GM10266 (cell line): Measurements from ENCODE around the gene ZMAT2.
A peak's percentile ranks its signal among the peaks of the same experiment; 100 is the strongest.
"Not testable (repeated sequence)": the region's sequence is repeated elsewhere in the genome, so short reads cannot be mapped to it uniquely, and the experiment has no call there.

Experiments
- DNase-seq: peaks from one replicate; pipeline ENCODE4 v3.0.0; 2012; ENCODE audit errors: extremely low spot score
- TF ChIP-seq, protein P1 (sequence below): IDR thresholded peaks from 2 replicates; pipeline ENCODE4 v1.5.1; 2012; ENCODE audit warnings: mild to moderate bottlenecking, low read depth; ENCODE audit not compliant: control insufficient read depth, insufficient read depth; ENCODE audit errors: missing control alignments

ZMAT2 gene, protein sequence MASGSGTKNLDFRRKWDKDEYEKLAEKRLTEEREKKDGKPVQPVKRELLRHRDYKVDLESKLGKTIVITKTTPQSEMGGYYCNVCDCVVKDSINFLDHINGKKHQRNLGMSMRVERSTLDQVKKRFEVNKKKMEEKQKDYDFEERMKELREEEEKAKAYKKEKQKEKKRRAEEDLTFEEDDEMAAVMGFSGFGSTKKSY

DNA sequence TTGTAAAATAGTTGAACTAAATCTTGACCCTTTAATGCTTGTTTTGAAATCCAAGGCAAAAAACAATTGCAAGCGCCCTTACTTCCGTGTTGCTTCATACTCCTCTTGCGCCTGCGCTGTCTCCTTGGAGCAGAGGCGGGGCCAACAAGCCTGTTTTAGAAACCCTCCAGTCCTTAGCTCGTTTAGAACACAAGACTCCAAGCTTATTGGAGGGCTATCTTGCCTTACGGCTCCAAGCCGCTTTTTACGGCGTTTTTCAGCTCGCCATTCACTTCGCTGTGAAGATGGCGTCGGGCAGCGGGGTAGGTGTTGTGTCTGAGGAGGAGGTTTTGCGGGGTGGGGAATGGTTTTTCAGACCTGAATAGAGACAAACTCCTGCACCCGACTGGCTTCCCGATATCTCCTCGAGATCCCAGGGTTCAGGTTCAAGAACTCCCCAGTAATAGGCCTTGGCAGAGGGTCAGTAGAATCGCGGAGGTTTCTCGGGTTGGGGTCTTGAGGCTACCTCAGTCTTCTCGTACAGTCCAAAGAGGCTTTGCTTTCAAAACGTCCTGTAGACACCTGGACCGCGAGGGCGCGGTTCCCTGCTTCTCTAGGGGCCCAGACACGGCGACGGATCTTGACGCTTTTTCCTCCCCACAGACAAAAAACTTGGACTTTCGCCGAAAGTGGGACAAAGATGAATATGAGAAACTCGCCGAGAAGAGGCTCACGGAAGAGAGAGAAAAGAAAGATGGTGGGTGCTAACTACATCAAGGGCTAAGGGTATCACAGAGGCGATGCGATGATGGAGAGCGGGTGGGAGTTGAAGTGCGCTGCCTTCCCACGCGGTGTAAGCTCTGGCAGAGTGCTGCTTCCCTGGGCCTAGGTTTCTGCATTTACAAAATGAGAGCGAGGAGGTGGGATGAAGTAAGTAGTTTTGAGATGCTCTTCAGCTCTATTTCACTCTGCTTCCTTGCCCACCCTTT, at the start of gene ZMAT2:
TSS of gene ZMAT2 (plus strand) at position 271 of the 968 bp plus-strand sequence. CDS start at position 285, 14 bp downstream.
- TF ChIP-seq, protein P1, sequence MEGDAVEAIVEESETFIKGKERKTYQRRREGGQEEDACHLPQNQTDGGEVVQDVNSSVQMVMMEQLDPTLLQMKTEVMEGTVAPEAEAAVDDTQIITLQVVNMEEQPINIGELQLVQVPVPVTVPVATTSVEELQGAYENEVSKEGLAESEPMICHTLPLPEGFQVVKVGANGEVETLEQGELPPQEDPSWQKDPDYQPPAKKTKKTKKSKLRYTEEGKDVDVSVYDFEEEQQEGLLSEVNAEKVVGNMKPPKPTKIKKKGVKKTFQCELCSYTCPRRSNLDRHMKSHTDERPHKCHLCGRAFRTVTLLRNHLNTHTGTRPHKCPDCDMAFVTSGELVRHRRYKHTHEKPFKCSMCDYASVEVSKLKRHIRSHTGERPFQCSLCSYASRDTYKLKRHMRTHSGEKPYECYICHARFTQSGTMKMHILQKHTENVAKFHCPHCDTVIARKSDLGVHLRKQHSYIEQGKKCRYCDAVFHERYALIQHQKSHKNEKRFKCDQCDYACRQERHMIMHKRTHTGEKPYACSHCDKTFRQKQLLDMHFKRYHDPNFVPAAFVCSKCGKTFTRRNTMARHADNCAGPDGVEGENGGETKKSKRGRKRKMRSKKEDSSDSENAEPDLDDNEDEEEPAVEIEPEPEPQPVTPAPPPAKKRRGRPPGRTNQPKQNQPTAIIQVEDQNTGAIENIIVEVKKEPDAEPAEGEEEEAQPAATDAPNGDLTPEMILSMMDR: no peak
- peak; percentile 92 for DNase-seq

DNA sequence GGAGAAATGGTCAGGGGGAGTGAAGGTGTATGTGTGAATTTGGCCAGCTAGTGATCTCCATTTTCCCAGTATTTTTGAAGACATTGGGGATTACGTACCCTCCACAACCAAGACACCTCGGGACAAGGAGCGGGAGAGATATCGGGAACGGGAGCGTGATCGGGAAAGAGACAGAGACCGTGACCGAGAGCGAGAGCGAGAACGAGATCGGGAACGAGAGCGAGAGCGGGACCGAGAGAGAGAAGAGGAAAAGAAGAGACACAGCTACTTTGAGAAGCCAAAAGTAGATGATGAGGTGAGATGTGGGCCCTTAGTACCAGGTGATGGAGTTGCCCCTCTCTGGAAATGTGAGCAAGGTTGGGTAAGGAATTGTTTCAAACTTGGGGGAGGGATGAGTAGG, 41.4 kb upstream of the ZMAT2 start:
- DNase-seq: no peak
- TF ChIP-seq, protein P1: no peak

DNA sequence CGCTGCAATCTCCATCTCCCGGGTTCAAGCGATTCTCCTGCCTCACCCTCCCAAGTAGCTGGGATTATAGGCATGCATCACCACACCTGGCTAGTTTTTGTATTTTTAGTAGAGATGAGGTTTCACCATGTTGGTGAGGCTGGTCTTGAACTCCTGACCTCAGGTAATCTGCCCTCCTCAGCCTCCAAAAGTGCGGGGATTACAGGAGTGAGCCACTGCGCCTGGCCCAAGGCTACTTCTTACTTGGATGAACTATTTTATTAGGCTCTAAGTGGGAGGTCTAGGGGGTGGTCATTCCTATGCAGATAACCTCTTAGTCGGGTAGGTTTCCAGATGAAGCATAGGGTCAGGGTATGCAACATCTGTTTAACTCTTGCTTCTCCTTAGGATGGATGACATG, 39.9 kb upstream of the ZMAT2 start:
- not testable (repeated sequence) for DNase-seq

DNA sequence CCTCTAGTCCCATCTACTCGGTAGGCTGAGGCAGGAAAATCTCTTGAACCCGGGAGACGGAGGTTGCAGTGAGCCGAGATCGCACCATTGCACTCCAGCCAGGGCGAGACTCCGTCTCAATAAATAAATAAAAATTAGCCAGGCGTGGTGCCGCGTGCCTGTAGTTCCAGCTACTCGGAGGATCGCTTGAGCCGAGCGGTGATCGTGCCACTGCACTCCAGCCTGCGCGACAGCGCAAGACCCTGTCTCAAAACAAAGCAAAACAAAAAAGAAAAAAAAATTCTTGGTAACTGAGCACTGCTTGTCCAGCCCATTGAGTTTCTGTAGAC, 36.3 kb upstream of the ZMAT2 start:
- no peak for DNase-seq
- TF ChIP-seq, protein P1: no peak

DNA sequence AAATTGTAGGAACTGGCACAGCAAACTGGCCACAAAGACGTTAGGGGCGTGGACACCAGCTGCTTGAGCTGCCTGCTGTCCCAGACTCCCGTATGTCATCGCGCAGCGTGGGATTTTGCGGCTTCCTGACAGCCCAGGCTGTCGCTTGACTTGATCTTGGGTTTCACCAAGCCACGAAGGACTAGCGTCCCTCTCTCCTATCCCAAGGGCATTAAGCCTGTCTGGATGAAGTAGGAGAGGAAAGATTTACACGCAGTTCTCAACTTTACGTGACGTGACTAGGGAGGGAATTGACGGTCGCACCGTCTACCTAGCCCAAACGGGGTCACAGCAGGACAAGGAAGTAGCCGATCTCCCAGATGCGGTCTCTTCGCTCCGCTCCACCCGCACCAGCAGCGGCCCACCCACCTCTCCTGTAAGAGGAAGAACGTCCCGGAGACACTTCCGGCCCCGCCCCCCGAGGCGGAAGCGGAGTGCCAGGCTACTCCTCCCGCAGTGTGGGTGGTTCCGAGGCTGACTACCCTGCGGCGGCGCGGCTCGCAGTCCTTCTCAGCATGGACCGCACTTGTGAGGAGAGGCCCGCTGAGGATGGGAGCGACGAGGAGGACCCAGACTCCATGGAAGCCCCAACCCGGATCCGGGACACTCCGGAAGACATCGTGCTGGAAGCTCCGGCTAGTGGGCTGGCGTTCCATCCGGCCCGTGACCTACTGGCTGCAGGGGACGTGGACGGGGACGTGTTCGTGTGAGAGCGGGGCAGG, 35.7 kb upstream of the ZMAT2 start, which contains the start of gene WDR55:
TSS of gene WDR55 (plus strand) at position 546 of the 761 bp plus-strand sequence. CDS start at position 555, 9 bp downstream.
- peak; percentile 91 for DNase-seq
- TF ChIP-seq, protein P1: no peak

DNA sequence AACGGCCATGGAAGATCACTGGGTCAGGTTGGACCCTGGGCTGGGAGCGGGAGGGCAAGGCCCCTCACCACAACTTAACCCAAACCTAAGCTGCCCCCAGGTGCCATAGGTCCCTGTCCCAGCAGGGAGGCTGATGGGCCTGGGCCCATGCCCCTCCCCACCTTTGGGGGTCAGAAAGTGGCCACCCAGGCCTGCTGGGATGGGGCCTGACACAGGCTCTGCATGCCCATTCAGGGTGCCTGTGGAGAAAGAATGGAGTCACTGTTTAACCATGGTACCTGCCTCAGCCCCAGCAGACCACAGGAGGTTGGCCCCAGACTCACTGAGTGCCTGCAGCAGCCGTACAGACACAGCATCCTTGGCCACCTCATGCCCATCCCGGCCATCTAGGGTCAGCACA, 29.2 kb upstream of the ZMAT2 start:
- DNase-seq: not testable (repeated sequence)

DNA sequence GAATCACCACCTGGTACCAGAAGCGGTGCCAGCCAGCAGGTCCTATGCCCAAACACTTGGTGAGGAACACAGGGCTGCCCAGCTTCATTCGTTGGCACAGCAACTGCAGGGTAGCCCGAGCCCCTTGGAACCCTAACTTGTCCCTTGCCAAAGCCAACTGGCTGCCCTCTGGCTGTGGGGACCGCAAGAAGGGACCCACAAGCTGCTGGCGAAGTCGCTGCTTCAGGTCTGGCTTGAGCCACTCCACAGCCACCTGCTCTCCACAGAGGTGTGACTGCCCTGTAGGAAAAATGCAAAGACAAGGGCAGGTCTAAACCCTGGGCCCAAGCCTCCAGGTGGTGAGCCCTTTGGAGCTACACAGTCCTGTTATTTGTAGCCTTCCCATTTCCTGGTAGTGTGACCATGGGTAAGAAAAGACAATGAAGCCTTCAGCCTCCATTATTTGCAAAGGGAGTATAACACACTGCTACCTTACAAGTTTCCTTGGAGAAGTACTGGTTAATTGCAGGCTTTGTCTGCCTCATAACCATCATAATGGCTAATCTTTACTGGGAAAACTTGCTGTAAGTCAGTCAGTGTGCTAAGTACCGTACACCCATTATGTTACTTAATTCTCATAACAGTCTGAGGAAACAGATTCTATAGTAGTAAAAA, 28.6 kb upstream of the ZMAT2 start:
- TF ChIP-seq, protein P1: no peak
- no peak for DNase-seq
